Measurements from ENCODE around the gene PLCD1. TPM values are rescaled to one million over a fixed set of nuclear protein-coding genes. Genes with fewer than 3 reads are reported as not detected.

PLCD1 gene
- total and polyA plus RNA-seq, 2 of the 13 experiments (the other 11 are each of a cell fraction or from before 2014, with no cell fraction given): 10.1 to 12.4 TPM

GRCh38 chr3:38004415-38005075, 24.9 kb downstream of the PLCD1 start (continued):
- TF ChIP-seq ZNF281 (CRISPR knock-in tag; IDR thresholded peaks at IDR 0.05; ENCODE audit: borderline replicate concordance) (peak; percentile 11; the same call in 1 of the 2 replicates), RCOR2 (CRISPR knock-in tag; IDR thresholded peaks at IDR 0.05) (peak; percentile 65; the same call in 1 of the 2 replicates), ASH2L (IDR thresholded peaks at IDR 0.05; ENCODE audit: insufficient read length, low read depth, low read length) (peak; percentile 37), U2AF2 (IDR thresholded peaks at IDR 0.05; ENCODE audit: low read depth, low read length) (no peak), MATR3 (CRISPR knock-in tag; IDR thresholded peaks at IDR 0.05) (no peak), CHCHD3 (CRISPR knock-in tag; IDR thresholded peaks at IDR 0.05) (no peak), RNF2 (conservative IDR thresholded peaks at IDR 0.05; ENCODE audit: low read depth) (no peak; the same call in 1 of the 2 replicates), EZH2 (conservative IDR thresholded peaks at IDR 0.05; ENCODE audit: low read depth, low read length) (no peak), PREB (CRISPR knock-in tag; IDR thresholded peaks at IDR 0.05) (peak; percentile 55; the same call in 1 of the 2 replicates), ZBTB33 (CRISPR knock-in tag; IDR thresholded peaks at IDR 0.05) (no peak; the same call in 1 of the 2 replicates), SP2 (CRISPR knock-in tag; IDR thresholded peaks at IDR 0.05) (no peak), ZNF615 (CRISPR knock-in tag; IDR thresholded peaks at IDR 0.05; ENCODE audit: borderline replicate concordance) (no peak), ZBTB43 (CRISPR knock-in tag; conservative IDR thresholded peaks at IDR 0.05) (peak; percentile 87), NFIB (CRISPR knock-in tag; IDR thresholded peaks at IDR 0.05; ENCODE audit: borderline replicate concordance) (no peak), RERE (CRISPR knock-in tag; IDR thresholded peaks at IDR 0.05; ENCODE audit: low read depth) (0 out of 2 replicates have a peak, but pooled peaks have one; percentile 45), YY1 (IDR thresholded peaks at IDR 0.05; ENCODE audit: insufficient read depth, insufficient replicate concordance, low read depth, low read length) (no peak)

Data from HepG2 (cell line).